Psoas muscle (tissue), 8 donors: Measurements from ENCODE around the gene SORBS1. TPM values are rescaled to one million over a fixed set of nuclear protein-coding genes. Genes with fewer than 3 reads are reported as not detected.

ENCODE experiments used
- ATAC-seq, 4 donors: fragments of 200-7000 bp; cut with Tn5 transposase; one replicate each; pipeline ENCODE4 v1.9.1; 2020; ENCODE audit warnings: moderate library complexity in 3 of 4, mild to moderate bottlenecking in 2 of 4
- DNase-seq, 2 donors: peaks; one replicate each; pipeline ENCODE4 v3.0.0-alpha.2; 2020
- H3K27ac ChIP-seq: fragments of 200-600 bp; one replicate; pipeline ENCODE4 v1.8.0; 2022
- H3K27me3 ChIP-seq, 3 donors: fragments of 200-600 bp in 1 of 3; one replicate each; pipeline versions ENCODE4 v1.6.1 to v1.8.0; 2013 to 2022; ENCODE audit warnings: low read length in 2 of 3, mild to moderate bottlenecking in 2 of 3, moderate library complexity in 1 of 3; ENCODE audit not compliant: insufficient read depth in 3 of 3
- H3K36me3 ChIP-seq, 2 donors: fragments of 200-600 bp in 1 of 2; one replicate each; pipeline versions ENCODE4 v1.6.1 to v1.8.0; 2013 to 2022; ENCODE audit warnings: low read depth in 1 of 2, mild to moderate bottlenecking in 1 of 2, moderate library complexity in 1 of 2; ENCODE audit not compliant: insufficient read depth in 1 of 2
- H3K4me1 ChIP-seq: fragments of 200-600 bp; one replicate; pipeline ENCODE4 v1.8.0; 2022
- H3K4me3 ChIP-seq: fragments of 200-600 bp; one replicate; pipeline ENCODE4 v1.8.0; 2022; ENCODE audit warnings: mild to moderate bottlenecking
- H3K9me3 ChIP-seq: fragments of 200-600 bp; one replicate; pipeline ENCODE4 v1.8.0; 2022
- CTCF ChIP-seq: fragments of 200-600 bp; IDR thresholded peaks from one replicate; pipeline ENCODE4 v1.8.0; 2022; ENCODE audit warnings: antibody characterized with exemption
- WGBS, 3 donors: extraction: QIAGEN DNeasy Blood & Tissue Kit; methylation state at CpG; one replicate each; pipeline versions ENCODE4 v1.1.6 to v1.1.7; 2013; 5-methylcytosine and 5-hydroxymethylcytosine counted together
- intact Hi-C, 2 donors: fragments of 100-400 bp; cut with DNase I; formaldehyde crosslinking; loops; one replicate each; pipeline versions ENCODE4 v1.11.0 to v1.14.2; 2022
- polyA plus RNA-seq, 3 donors: library from polyadenylated mRNA; stranded (reverse); fragments of 200-250 nt; gene quantifications; one replicate each; pipeline ENCODE4 v1.2.3, GENCODE V29; 2013
- total RNA-seq, 4 donors: library from RNA; stranded (reverse); fragmentation: NEBNext Ultra II Directional in 2 of 4; extraction: Animal tissue kit (Norgen Biotek cat#: 25700) in 2 of 4; gene quantifications; one replicate each; pipeline versions ENCODE4 v1.2.1 to v1.2.4, GENCODE V29; 2021 to 2023
- donor health status: healthy with polysubstance abuse.
- donor health status: DM: no; HTN: no; CAD: no; lungs with moderate emphysema.
- donor health status: Bipolar disorder and iron deficiency.
- donor health status: healthy.
- donor health status: DM: yes; HTN: yes; CAD: no.
- donor health status: DM: no; HTN: no; CAD: no.
- donor health status: DM: no; HTN: no; CAD: no.
- donor health status: DM: yes; HTN: yes; CAD: no.

Gene SORBS1
- total and polyA plus RNA-seq, 7 donors = 17.3 to 306 (median 145) TPM

GRCh38 chr10:95286707-95287106 is 274.5 kb downstream of the SORBS1 start:
- Histone ChIP-seq H3K4me3 (peak overlapping the region; percentile 95), H3K36me3 (no peaks in the 10 kb centered on the region), H3K27me3 (peaks cover 0 to 9% (median 0%) of the 10 kb centered on the region in 3 donors), H3K27ac (peak overlapping the region; percentile 85), H3K4me1 (peaks cover 42% of the 10 kb centered on the region), H3K9me3 (no peaks in the 10 kb centered on the region)
- intact Hi-C loops = loop anchor here (5.0 kb wide), 2 partner anchors 39 to 66 kb away; no protein-coding TSS in a partner anchor
- 29 to 46% (median 33%) methylated on average over 1 of the region's 1 CpG for WGBS, 3 donors
- DNase-seq (no peak), ATAC-seq (peak in 3 of 4 donors; percentile 47 to 60 (median 56))
- no peak for TF ChIP-seq CTCF

GRCh38 chr10:95285556-95285955 is 275.6 kb downstream of the SORBS1 start:
- TF ChIP-seq CTCF = no peak
- intact Hi-C loops = loop anchor here (5.0 kb wide), 2 partner anchors 38 to 67 kb away; no protein-coding TSS in a partner anchor
- Histone ChIP-seq H3K4me3 (no peak overlapping the region), H3K27me3 (peaks cover 0 to 9% (median 0%) of the 10 kb centered on the region in 3 donors), H3K9me3 (no peaks in the 10 kb centered on the region), H3K27ac (peak overlapping the region; percentile 51), H3K4me1 (peaks cover 53% of the 10 kb centered on the region), H3K36me3 (no peaks in the 10 kb centered on the region)
- no peak for ATAC-seq
- DNase-seq = no peak
- 63 to 80% (median 78%) methylated on average over 2 of the region's 2 CpGs for WGBS, 3 donors

GRCh38 chr10:95284807-95285206 is 276.4 kb downstream of the SORBS1 start:
- Histone ChIP-seq H3K27ac (peak overlapping the region; percentile 51), H3K9me3 (no peaks in the 10 kb centered on the region), H3K4me1 (peaks cover 61% of the 10 kb centered on the region), H3K27me3 (peaks cover 0 to 5% (median 0%) of the 10 kb centered on the region in 3 donors), H3K4me3 (no peak overlapping the region), H3K36me3 (no peaks in the 10 kb centered on the region)
- ATAC-seq (no peak), DNase-seq (no peak)
- TF ChIP-seq CTCF = peak; percentile 13
- intact Hi-C loops = loop anchor here (5.0 kb wide), 2 partner anchors 38 to 67 kb away; no protein-coding TSS in a partner anchor
- WGBS, 3 donors = 60 to 81% (median 61%) methylated on average over 3 of the region's 3 CpGs

- no peak for ATAC-seq
- H3K9me3 ChIP-seq = no peaks in the 10 kb centered on the region
- no peaks in the 10 kb centered on the region for H3K27me3 ChIP-seq
- no peak for DNase-seq
- H3K27ac ChIP-seq = peak overlapping the region; percentile 70
- peaks cover 82% of the 10 kb centered on the region for H3K4me1 ChIP-seq
- H3K36me3 ChIP-seq = no peaks in the 10 kb centered on the region
- intact Hi-C loops = no loop called here
- no peak overlapping the region for H3K4me3 ChIP-seq
- no peak for TF ChIP-seq CTCF
- 44 to 53% (median 47%) methylated on average over 3 of the region's 3 CpGs for whole genome bisulfite sequencing, 3 donors
These were observed 279.1 kb downstream of the SORBS1 start for GRCh38 chr10:95282107-95282506.

- H3K36me3 ChIP-seq = no peaks in the 10 kb centered on the region
- DNase-seq = no peak
- no peak overlapping the region for H3K4me3 ChIP-seq
- TF ChIP-seq CTCF = no peak
- peak overlapping the region; percentile 70 for H3K27ac ChIP-seq
- no peaks in the 10 kb centered on the region for H3K9me3 ChIP-seq
- ATAC-seq = no peak
- peaks cover 82% of the 10 kb centered on the region for H3K4me1 ChIP-seq
- 87 to 95% (median 92%) methylated on average over 2 of the region's 2 CpGs for WGBS, 3 donors
- H3K27me3 ChIP-seq = no peaks in the 10 kb centered on the region
- intact Hi-C loops = no loop called here
These were observed 280.0 kb downstream of the SORBS1 start for GRCh38 chr10:95281206-95281605.
